CD8-positive, alpha-beta memory T cell (primary cell): Measurements from ENCODE around the gene SSNA1. TPM values are rescaled to one million over a fixed set of nuclear protein-coding genes. Genes with fewer than 3 reads are reported as not detected.

Source experiments
- CTCF ChIA-PET: fragments of 350-600 bp; sonication (Branson Sonifier 250); formaldehyde crosslinking; loops from one replicate; lab custom pipeline; 2021; ENCODE audit warnings: antibody characterized with exemption; lab: Charles Lee
- POLR2A ChIA-PET: fragments of 350-600 bp; sonication (Branson Sonifier 250); formaldehyde crosslinking; loops from one replicate; lab custom pipeline; 2021; ENCODE audit warnings: antibody characterized with exemption; lab: Charles Lee
- DNase-seq, 5 donors: peaks; one replicate each; pipeline versions ENCODE4 v3.0.0 to v3.0.0-alpha.2; 2020 to 2022; ENCODE audit warnings: mixed read lengths in 1 of 5
- H3K27ac ChIP-seq: one replicate; pipeline ENCODE4 v1.7.0; 2013; ENCODE audit warnings: low read depth, mild to moderate bottlenecking, low read length, moderate library complexity
- H3K27me3 ChIP-seq: 2 replicates; pipeline ENCODE4 v1.7.0; 2013; ENCODE audit warnings: low read length, mild to moderate bottlenecking; ENCODE audit not compliant: insufficient read depth, poor library complexity, severe bottlenecking
- H3K36me3 ChIP-seq: 2 replicates; pipeline ENCODE4 v1.7.0; 2013; ENCODE audit warnings: mild to moderate bottlenecking, low read length, moderate library complexity; ENCODE audit not compliant: insufficient read depth
- H3K4me1 ChIP-seq: 2 replicates; pipeline ENCODE4 v1.7.0; 2013; ENCODE audit warnings: mild to moderate bottlenecking, low read length, moderate library complexity; ENCODE audit not compliant: insufficient read depth
- H3K4me3 ChIP-seq: 2 replicates; pipeline ENCODE4 v1.7.0; 2013; ENCODE audit warnings: mild to moderate bottlenecking, low read length
- H3K9me3 ChIP-seq: 2 replicates; pipeline ENCODE4 v1.7.0; 2013; ENCODE audit warnings: mild to moderate bottlenecking, low read length
- H3K27ac Mint-ChIP-seq, 8 donors: one replicate each; pipeline ENCODE4 v1.8.0; 2020 to 2021; ENCODE audit warnings: mixed read lengths in 8 of 8, mild to moderate bottlenecking in 6 of 8, inconsistent platforms in 3 of 8, moderate library complexity in 3 of 8
- H3K27me3 Mint-ChIP-seq, 2 donors: one replicate each; pipeline ENCODE4 v1.8.0; 2020 to 2021; ENCODE audit warnings: mixed read lengths in 2 of 2, mild to moderate bottlenecking in 1 of 2, moderate library complexity in 1 of 2
- H3K36me3 Mint-ChIP-seq, 3 donors: one replicate each; pipeline ENCODE4 v1.8.0; 2020 to 2021; ENCODE audit warnings: mixed read lengths in 3 of 3, inconsistent platforms in 1 of 3, mild to moderate bottlenecking in 1 of 3
- H3K4me1 Mint-ChIP-seq, 3 donors: one replicate each; pipeline ENCODE4 v1.8.0; 2020 to 2021; ENCODE audit warnings: mixed read lengths in 3 of 3, inconsistent platforms in 1 of 3, mild to moderate bottlenecking in 1 of 3
- H3K4me3 Mint-ChIP-seq, 7 donors: one replicate each; pipeline ENCODE4 v1.8.0; 2020 to 2021; ENCODE audit warnings: mixed read lengths in 7 of 7, mild to moderate bottlenecking in 6 of 7, moderate library complexity in 4 of 7, inconsistent platforms in 2 of 7
- H3K9me3 Mint-ChIP-seq, 5 donors: one replicate each; pipeline ENCODE4 v1.8.0; 2020 to 2022; ENCODE audit warnings: mixed read lengths in 5 of 5, mild to moderate bottlenecking in 3 of 5, moderate library complexity in 2 of 5, inconsistent platforms in 1 of 5
- polyA plus RNA-seq: library from polyadenylated mRNA; unstranded; fragments of 300-500 nt; fragmentation: Illumina TruSeq; gene quantifications from one replicate; pipeline ENCODE4 v1.2.3, GENCODE V29; 2021
- total RNA-seq, 2 experiments: library from RNA; stranded (reverse); gene quantifications; one replicate each; pipeline ENCODE4 v1.2.3, GENCODE V29; 2021

The SSNA1 gene
- total and polyA plus RNA-seq, 3 experiments from 2014 or later = 114 to 138 (median 118) TPM

- no peak overlapping the region for H3K4me3 Mint-ChIP-seq
- ChIA-PET POLR2A (no interaction called here), CTCF (interaction anchor here (1.7 kb wide), 1 partner anchor 9 kb away, joined by 4 read pairs; no protein-coding TSS in a partner anchor)
- H3K27me3 Mint-ChIP-seq = peaks cover 2 to 13% of the 10 kb centered on the region in 2 donors
- no peaks in the 10 kb centered on the region for H3K36me3 Mint-ChIP-seq
- Histone ChIP-seq H3K27ac (no peak overlapping the region), H3K9me3 (no peaks in the 10 kb centered on the region), H3K4me1 (no peaks in the 10 kb centered on the region), H3K27me3 (no peaks in the 10 kb centered on the region), H3K4me3 (no peak overlapping the region), H3K36me3 (no peaks in the 10 kb centered on the region)
- peaks cover 3 to 5% (median 4%) of the 10 kb centered on the region in 3 donors for H3K4me1 Mint-ChIP-seq
- no peaks in the 10 kb centered on the region for H3K9me3 Mint-ChIP-seq
- peak overlapping the region in 1 of 8 donors; percentile 65 for H3K27ac Mint-ChIP-seq
- DNase-seq = no peak
These were observed 41.6 kb downstream of the SSNA1 start for GRCh38 chr9:137229903-137230704.

GRCh38 chr9:137230705-137231371 is 42.4 kb downstream of the SSNA1 start, which contains the start of gene SLC34A3:
SLC34A3 (plus strand) TSS chr9:137230901; CDS start chr9:137231703, 802 bp downstream.
- peak within 1 kb of the TSS in 2 of 8 donors; percentile 65 to 74 for H3K27ac Mint-ChIP-seq
- no peaks in the 10 kb centered on the region for H3K36me3 ChIP-seq
- no peaks in the 10 kb centered on the region for H3K9me3 ChIP-seq
- no peaks in the 10 kb centered on the region for H3K27me3 ChIP-seq
- ChIA-PET POLR2A (no interaction called here), CTCF (interaction anchor here (0.6 to 1.7 kb wide), 2 partner anchors 9 to 184 kb away, joined by 4 read pairs; no protein-coding TSS in a partner anchor)
- no peak within 1 kb of the TSS for H3K4me3 Mint-ChIP-seq
- H3K9me3 Mint-ChIP-seq = no peaks in the 10 kb centered on the region
- H3K27ac ChIP-seq = no peak within 1 kb of the TSS
- no peaks in the 10 kb centered on the region for H3K36me3 Mint-ChIP-seq
- peaks cover 2 to 15% of the 10 kb centered on the region in 2 donors for H3K27me3 Mint-ChIP-seq
- H3K4me1 ChIP-seq = peaks cover under 1% of the 10 kb centered on the region
- H3K4me3 ChIP-seq = no peak within 1 kb of the TSS
- no peak for DNase-seq
- peaks cover 2 to 5% (median 4%) of the 10 kb centered on the region in 3 donors for H3K4me1 Mint-ChIP-seq

DNA sequence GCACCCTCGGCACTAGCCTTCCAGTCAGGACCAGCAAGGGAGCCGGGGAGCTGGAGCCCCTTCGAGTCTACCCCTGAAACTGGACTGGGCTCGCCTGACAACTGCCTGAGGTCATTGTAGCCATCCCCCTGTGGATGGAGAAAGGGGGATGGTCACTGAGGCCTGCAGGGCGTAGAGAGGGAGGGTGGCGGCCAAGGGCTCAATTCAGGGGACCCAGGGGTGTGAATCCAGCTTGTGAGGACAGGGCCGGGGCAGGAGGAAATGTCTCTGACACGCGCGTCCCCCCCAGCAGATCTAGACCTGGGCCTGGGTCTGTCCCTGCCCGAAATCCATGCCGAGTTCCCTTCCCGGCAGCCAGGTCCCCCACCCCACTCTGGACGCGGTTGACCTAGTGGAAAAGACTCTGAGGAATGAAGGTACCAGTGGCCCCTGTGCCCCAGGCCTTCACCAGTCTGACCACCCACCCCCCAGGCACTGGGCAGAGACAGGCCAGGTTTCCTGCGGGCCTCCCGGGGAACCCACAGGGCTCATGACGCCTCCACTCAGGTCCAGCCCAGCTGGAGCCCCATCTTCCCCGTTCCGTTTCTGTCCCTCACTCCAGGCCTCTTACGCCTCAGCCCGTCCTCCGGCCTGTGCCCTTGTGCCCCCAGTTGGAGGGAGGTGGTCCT is 43.0 kb downstream of the SSNA1 start:
- H3K27ac Mint-ChIP-seq = no peak overlapping the region
- H3K27me3 Mint-ChIP-seq = peaks cover 2 to 15% of the 10 kb centered on the region in 2 donors
- H3K27ac ChIP-seq = no peak overlapping the region
- peaks cover 6% of the 10 kb centered on the region for H3K4me1 ChIP-seq
- ChIA-PET CTCF (interaction anchor here (0.6 kb wide), 1 partner anchor 185 kb away, joined by 4 read pairs; no protein-coding TSS in a partner anchor), POLR2A (no interaction called here)
- no peak overlapping the region for H3K4me3 Mint-ChIP-seq
- no peaks in the 10 kb centered on the region for H3K27me3 ChIP-seq
- DNase-seq = no peak
- H3K9me3 ChIP-seq = no peaks in the 10 kb centered on the region
- H3K9me3 Mint-ChIP-seq = no peaks in the 10 kb centered on the region
- H3K4me3 ChIP-seq = no peak overlapping the region
- no peaks in the 10 kb centered on the region for H3K36me3 ChIP-seq
- peaks cover 2 to 10% (median 4%) of the 10 kb centered on the region in 3 donors for H3K4me1 Mint-ChIP-seq
- no peaks in the 10 kb centered on the region for H3K36me3 Mint-ChIP-seq

DNA sequence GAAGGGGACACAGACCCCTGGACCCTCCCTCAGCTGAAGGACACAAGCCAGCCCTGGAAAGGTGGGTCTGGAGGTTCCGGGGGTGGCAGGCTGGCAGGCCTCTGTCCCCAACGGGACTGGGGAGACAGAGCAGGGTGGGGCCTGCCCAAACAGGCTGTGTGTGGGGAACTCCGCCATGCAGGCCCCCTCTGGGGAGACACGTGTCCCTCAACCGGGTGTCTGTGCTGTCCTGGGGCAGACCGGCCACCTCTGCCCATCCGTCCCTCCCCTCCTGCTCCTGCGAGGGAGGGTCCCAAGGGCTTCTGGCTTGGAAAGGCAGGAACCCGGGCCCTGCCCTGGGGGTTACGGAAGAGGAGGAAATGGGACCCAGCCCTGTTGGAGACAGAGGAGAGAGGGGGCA is 43.6 kb downstream of the SSNA1 start:
- Mint-ChIP-seq H3K9me3 (no peaks in the 10 kb centered on the region), H3K36me3 (no peaks in the 10 kb centered on the region), H3K4me1 (peaks cover 2 to 14% (median 4%) of the 10 kb centered on the region in 3 donors), H3K27me3 (peaks cover 2 to 15% of the 10 kb centered on the region in 2 donors), H3K4me3 (no peak overlapping the region), H3K27ac (no peak overlapping the region)
- H3K9me3 ChIP-seq = no peaks in the 10 kb centered on the region
- no peaks in the 10 kb centered on the region for H3K27me3 ChIP-seq
- POLR2A ChIA-PET = no interaction called here
- peaks cover 12% of the 10 kb centered on the region for H3K4me1 ChIP-seq
- no peak for DNase-seq
- CTCF ChIA-PET = no interaction called here
- no peak overlapping the region for H3K27ac ChIP-seq
- H3K36me3 ChIP-seq = no peaks in the 10 kb centered on the region
- H3K4me3 ChIP-seq = no peak overlapping the region

- CTCF ChIA-PET = no interaction called here
- H3K27me3 Mint-ChIP-seq = peaks cover 2 to 14% of the 10 kb centered on the region in 2 donors
- POLR2A ChIA-PET = no interaction called here
These were observed 44.0 kb downstream of the SSNA1 start for GRCh38 chr9:137232510-137232909.

GRCh38 chr9:137233143-137233980 is 44.9 kb downstream of the SSNA1 start:
- Histone ChIP-seq H3K4me3 (no peak overlapping the region), H3K27ac (no peak overlapping the region), H3K27me3 (no peaks in the 10 kb centered on the region), H3K4me1 (peaks cover 12% of the 10 kb centered on the region), H3K36me3 (no peaks in the 10 kb centered on the region), H3K9me3 (no peaks in the 10 kb centered on the region)
- CTCF ChIA-PET = no interaction called here
- no peaks in the 10 kb centered on the region for H3K36me3 Mint-ChIP-seq
- no peaks in the 10 kb centered on the region for H3K9me3 Mint-ChIP-seq
- no peak for DNase-seq
- POLR2A ChIA-PET = no interaction called here
- H3K4me1 Mint-ChIP-seq = peaks cover 0 to 13% (median 1%) of the 10 kb centered on the region in 3 donors
- H3K4me3 Mint-ChIP-seq = no peak overlapping the region
- peaks cover 0 to 11% of the 10 kb centered on the region in 2 donors for H3K27me3 Mint-ChIP-seq
- no peak overlapping the region for H3K27ac Mint-ChIP-seq

More at GRCh38 chr9:137232510-137232909, 44.0 kb downstream of the SSNA1 start:
- DNase-seq = no peak
- Mint-ChIP-seq H3K9me3 (no peaks in the 10 kb centered on the region), H3K4me3 (no peak overlapping the region), H3K27ac (no peak overlapping the region), H3K36me3 (no peaks in the 10 kb centered on the region), H3K4me1 (peaks cover 2 to 12% (median 3%) of the 10 kb centered on the region in 3 donors)
- H3K4me3 ChIP-seq = no peak overlapping the region
- no peak overlapping the region for H3K27ac ChIP-seq
- H3K9me3 ChIP-seq = no peaks in the 10 kb centered on the region
- peaks cover 12% of the 10 kb centered on the region for H3K4me1 ChIP-seq
- H3K27me3 ChIP-seq = no peaks in the 10 kb centered on the region
- no peaks in the 10 kb centered on the region for H3K36me3 ChIP-seq

- no peaks in the 10 kb centered on the region for H3K27me3 ChIP-seq
- no peak overlapping the region for H3K4me3 Mint-ChIP-seq
- no peaks in the 10 kb centered on the region for H3K36me3 Mint-ChIP-seq
- DNase-seq = no peak
- peaks cover 0 to 11% of the 10 kb centered on the region in 2 donors for H3K27me3 Mint-ChIP-seq
- peaks cover 1 to 20% (median 5%) of the 10 kb centered on the region in 3 donors for H3K4me1 Mint-ChIP-seq
- H3K4me3 ChIP-seq = no peak overlapping the region
- no peaks in the 10 kb centered on the region for H3K9me3 Mint-ChIP-seq
- no peak overlapping the region for H3K27ac Mint-ChIP-seq
- H3K4me1 ChIP-seq = peaks cover 12% of the 10 kb centered on the region
- ChIA-PET POLR2A (no interaction called here), CTCF (interaction anchor here (1.6 kb wide), 1 partner anchor 9 kb away, joined by 4 read pairs; the partner anchor contains the start of gene CYSRT1)
- H3K27ac ChIP-seq = no peak overlapping the region
- no peaks in the 10 kb centered on the region for H3K9me3 ChIP-seq
- H3K36me3 ChIP-seq = no peaks in the 10 kb centered on the region
These were observed 45.7 kb downstream of the SSNA1 start for GRCh38 chr9:137234055-137234697.
